ENCODE measurements around the gene RBM17. TPM values are rescaled to one million over a fixed set of nuclear protein-coding genes. Genes with fewer than 3 reads are reported as not detected.

Gene RBM17
- total and polyA plus RNA-seq, 2 of the 13 experiments (the other 11 are each of a cell fraction or from before 2014, with no cell fraction given) = 30.7 to 77.5 TPM

GRCh38 chr10:6053816-6054631 lies 34.8 kb upstream of the RBM17 start (continued):
- TF ChIP-seq HNF4A (CRISPR knock-in tag; IDR thresholded peaks at IDR 0.05) (peak; percentile 10; the same call in 1 of the 2 replicates), SETDB1 (CRISPR knock-in tag; IDR thresholded peaks at IDR 0.05; ENCODE audit: borderline replicate concordance) (0 out of 2 replicates have a peak, but pooled peaks have one; percentile 71), PLSCR1 (CRISPR knock-in tag; IDR thresholded peaks at IDR 0.05; ENCODE audit: borderline replicate concordance) (no peak), ZNF609 (CRISPR knock-in tag; IDR thresholded peaks at IDR 0.05; ENCODE audit: borderline replicate concordance) (no peak), ZHX1 (CRISPR knock-in tag; IDR thresholded peaks at IDR 0.05; ENCODE audit: low read depth) (no peak), NFE2L1 (CRISPR knock-in tag; IDR thresholded peaks at IDR 0.05; ENCODE audit: borderline replicate concordance) (no peak), ZNF598 (CRISPR knock-in tag; IDR thresholded peaks at IDR 0.05; ENCODE audit: borderline replicate concordance) (no peak), MLLT10 (CRISPR knock-in tag; IDR thresholded peaks at IDR 0.05) (no peak), ZNF143 (CRISPR knock-in tag; IDR thresholded peaks at IDR 0.05) (no peak), RXRB (CRISPR knock-in tag; IDR thresholded peaks at IDR 0.05; ENCODE audit: borderline replicate concordance) (0 out of 2 replicates have a peak, but pooled peaks have one; percentile 25), ZNF709 (CRISPR knock-in tag; IDR thresholded peaks at IDR 0.05) (0 out of 2 replicates have a peak, but pooled peaks have one; percentile 27), MTA3 (CRISPR knock-in tag; IDR thresholded peaks at IDR 0.05) (no peak), ZNF275 (CRISPR knock-in tag; IDR thresholded peaks at IDR 0.05; ENCODE audit: borderline replicate concordance) (no peak)
- TF ChIP-seq, protein P1, sequence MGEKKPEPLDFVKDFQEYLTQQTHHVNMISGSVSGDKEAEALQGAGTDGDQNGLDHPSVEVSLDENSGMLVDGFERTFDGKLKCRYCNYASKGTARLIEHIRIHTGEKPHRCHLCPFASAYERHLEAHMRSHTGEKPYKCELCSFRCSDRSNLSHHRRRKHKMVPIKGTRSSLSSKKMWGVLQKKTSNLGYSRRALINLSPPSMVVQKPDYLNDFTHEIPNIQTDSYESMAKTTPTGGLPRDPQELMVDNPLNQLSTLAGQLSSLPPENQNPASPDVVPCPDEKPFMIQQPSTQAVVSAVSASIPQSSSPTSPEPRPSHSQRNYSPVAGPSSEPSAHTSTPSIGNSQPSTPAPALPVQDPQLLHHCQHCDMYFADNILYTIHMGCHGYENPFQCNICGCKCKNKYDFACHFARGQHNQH (CRISPR knock-in tag; IDR thresholded peaks at IDR 0.05) = no peak
- TF ChIP-seq, protein P2, sequence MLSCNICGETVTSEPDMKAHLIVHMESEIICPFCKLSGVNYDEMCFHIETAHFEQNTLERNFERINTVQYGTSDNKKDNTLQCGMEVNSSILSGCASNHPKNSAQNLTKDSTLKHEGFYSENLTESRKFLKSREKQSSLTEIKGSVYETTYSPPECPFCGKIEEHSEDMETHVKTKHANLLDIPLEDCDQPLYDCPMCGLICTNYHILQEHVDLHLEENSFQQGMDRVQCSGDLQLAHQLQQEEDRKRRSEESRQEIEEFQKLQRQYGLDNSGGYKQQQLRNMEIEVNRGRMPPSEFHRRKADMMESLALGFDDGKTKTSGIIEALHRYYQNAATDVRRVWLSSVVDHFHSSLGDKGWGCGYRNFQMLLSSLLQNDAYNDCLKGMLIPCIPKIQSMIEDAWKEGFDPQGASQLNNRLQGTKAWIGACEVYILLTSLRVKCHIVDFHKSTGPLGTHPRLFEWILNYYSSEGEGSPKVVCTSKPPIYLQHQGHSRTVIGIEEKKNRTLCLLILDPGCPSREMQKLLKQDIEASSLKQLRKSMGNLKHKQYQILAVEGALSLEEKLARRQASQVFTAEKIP (CRISPR knock-in tag; IDR thresholded peaks at IDR 0.05; ENCODE audit: borderline replicate concordance) = no peak

Data from HepG2 (cell line).